GM12878 (cell line): ENCODE data around the gene C16orf78. TPM values are rescaled to one million over a fixed set of nuclear protein-coding genes. Genes with fewer than 3 reads are reported as not detected.

Source experiments
- ATAC-seq: fragments of 200-7000 bp; cut with Tn5 transposase; 3 replicates; pipeline ENCODE4 v1.9.1; 2020; ENCODE audit warnings: mild to moderate bottlenecking, moderate library complexity
- BruUV-seq: library from RNA; stranded (reverse); fragments of 400-500 nt; replicated peaks from 2 replicates; lab custom pipeline; 2021; lab: Mats Ljungman, UMichigan
- CTCF ChIA-PET: fragments of 300-600 bp; sonication (Branson Sonifier 250); formaldehyde crosslinking; extraction: SDS; loops from one replicate; lab custom pipeline; 2021; ENCODE audit warnings: inconsistent platforms; lab: Yijun Ruan, JAX
- POLR2A ChIA-PET: fragments of 350-600 bp; formaldehyde crosslinking; extraction: SDS; loops from one replicate; lab custom pipeline; 2021; ENCODE audit warnings: inconsistent platforms; lab: Charles Lee
- RAD21 ChIA-PET: fragments of 300-600 bp; sonication (Branson Sonifier 250); formaldehyde crosslinking; loops from one replicate; lab custom pipeline; 2023; ENCODE audit warnings: antibody characterized with exemption; ENCODE audit not compliant: unreplicated experiment; lab: Charles Lee
- SMC1A ChIA-PET: fragments of 300-600 bp; sonication (Branson Sonifier 250); formaldehyde crosslinking; loops from one replicate; lab custom pipeline; 2023; ENCODE audit not compliant: unreplicated experiment, uncharacterized antibody; lab: Charles Lee
- DNase-seq: peaks from one replicate; pipeline ENCODE4 v3.0.0-alpha.2; 2011; ENCODE audit warnings: low read depth, low spot score
- FAIRE-seq: peaks from 3 replicates; lab custom pipeline; 2011; peaks lifted over from hg19 to GRCh38; lab: Jason Lieb, UNC
- H2AFZ ChIP-seq: 2 replicates; pipeline ENCODE4 v1.6.0; 2011; ENCODE audit warnings: low read depth, low read length, control low read depth; ENCODE audit not compliant: control insufficient read depth
- H3K27ac ChIP-seq: 2 replicates; pipeline ENCODE4 v1.5.1; 2011; ENCODE audit warnings: control low read depth; ENCODE audit not compliant: control insufficient read depth, insufficient read depth
- H3K27me3 ChIP-seq, 2 experiments: replicated peaks in 1 of 2; 2 replicates each; pipeline versions ENCODE4 v1.6.0 to v1.6.1; 2011; ENCODE audit warnings: low read length in 1 of 2; ENCODE audit not compliant: control insufficient read depth in 2 of 2, insufficient read depth in 2 of 2
- H3K36me3 ChIP-seq, 2 experiments: 2 replicates each; pipeline ENCODE4 v1.5.1; 2011; ENCODE audit warnings: low read length in 1 of 2; ENCODE audit not compliant: control insufficient read depth in 2 of 2, insufficient read depth in 2 of 2
- H3K4me1 ChIP-seq: 2 replicates; pipeline ENCODE4 v1.6.1; 2011; ENCODE audit warnings: mild to moderate bottlenecking, low read length, moderate library complexity, mixed read lengths; ENCODE audit not compliant: control insufficient read depth, insufficient read depth
- H3K4me2 ChIP-seq: 2 replicates; pipeline ENCODE4 v1.6.0; 2011; ENCODE audit warnings: control low read depth; ENCODE audit not compliant: control insufficient read depth, insufficient read depth
- H3K4me3 ChIP-seq: fragments of 200-600 bp; sonication (generic); 2 replicates; pipeline ENCODE4 v1.5.1; 2016
- H3K79me2 ChIP-seq: 2 replicates; pipeline ENCODE4 v1.6.0; 2011; ENCODE audit warnings: low read length; ENCODE audit not compliant: control insufficient read depth, insufficient read depth
- H3K9ac ChIP-seq: 2 replicates; pipeline ENCODE4 v1.8.0; 2011; ENCODE audit warnings: low read length, control low read depth, mixed read lengths; ENCODE audit not compliant: control insufficient read depth, insufficient read depth
- H3K9me3 ChIP-seq: replicated peaks from 3 replicates; pipeline ENCODE4 v1.5.1; 2011; ENCODE audit warnings: mild to moderate bottlenecking, low read length; ENCODE audit not compliant: control insufficient read depth, insufficient read depth
- H4K20me1 ChIP-seq: 2 replicates; pipeline ENCODE4 v1.6.0; 2011; ENCODE audit not compliant: control insufficient read depth, insufficient read depth
- MAX ChIP-seq: IDR thresholded peaks from 2 replicates; pipeline ENCODE4 v1.6.1; 2012; ENCODE audit warnings: low read depth, low read length, improper control_type of control experiment
- MYC ChIP-seq: IDR thresholded peaks from 2 replicates; pipeline ENCODE4 v1.6.1; 2011; ENCODE audit warnings: mild to moderate bottlenecking, low read length, moderate library complexity, inconsistent platforms; ENCODE audit not compliant: insufficient read depth, insufficient replicate concordance, insufficient read length, severe bottlenecking
- NR2F1 ChIP-seq: fragments of 450-650 bp; conservative IDR thresholded peaks from 2 replicates; pipeline ENCODE4 v1.6.1; 2017; ENCODE audit warnings: mild to moderate bottlenecking
- POLR2AphosphoS2 ChIP-seq: IDR thresholded peaks from 2 replicates; pipeline ENCODE4 v1.6.1; 2011; ENCODE audit warnings: low read depth, mild to moderate bottlenecking, low read length, improper control_type of control experiment, moderate library complexity
- RAD21 ChIP-seq: IDR thresholded peaks from 2 replicates; pipeline ENCODE4 v1.6.1; 2011; ENCODE audit warnings: mild to moderate bottlenecking, low read depth, low read length, moderate library complexity; ENCODE audit not compliant: insufficient read depth
- RELA ChIP-seq: fragments of 450-650 bp; IDR thresholded peaks from 2 replicates; pipeline ENCODE4 v1.8.0; 2014; ENCODE audit warnings: borderline replicate concordance; ENCODE audit not compliant: partially characterized antibody
- REST ChIP-seq: IDR thresholded peaks from 2 replicates; pipeline ENCODE4 v1.6.1; 2012; ENCODE audit warnings: mild to moderate bottlenecking, low read depth, low read length
- TCF3 ChIP-seq: IDR thresholded peaks from 2 replicates; pipeline ENCODE4 v1.6.1; 2012; ENCODE audit warnings: low read depth, mild to moderate bottlenecking, low read length, borderline replicate concordance; ENCODE audit not compliant: insufficient read depth
- WGBS: methylation state at CpG from one replicate; pipeline ENCODE4 v1.1.6; 2016; ENCODE audit warnings: low lambda C conversion rate; ENCODE audit not compliant: insufficient replicate concordance, insufficient coverage; ENCODE audit errors: missing lambda C conversion rate; 5-methylcytosine and 5-hydroxymethylcytosine counted together
- in situ Hi-C: fragments of 300-500 bp; cut with MboI; formaldehyde crosslinking; loops from 9 replicates; pipeline ENCODE4 v1.14.3; 2018; ENCODE audit warnings: mixed read lengths
- intact Hi-C: fragments of 100-400 bp; cut with micrococcal nuclease; formaldehyde crosslinking; loops from one replicate; pipeline ENCODE4 v1.14.2; 2022; ENCODE audit not compliant: unreplicated experiment
- polyA plus RNA-seq, 11 experiments: library from polyadenylated mRNA; depleted of rRNA in 4 of 11; unstranded in 6 of 11; stranded (reverse) in 5 of 11; fragments of >200 nt; fragmentation: Nextera tagmentation in 4 of 11; fragmentation: Illumina TruSeq in 1 of 11; extraction: Ambion mirVana in 4 of 11; extraction: Trizol in 1 of 11; gene quantifications; 1 replicate in 1 of 11; 2 replicates in 10 of 11; pipeline versions ENCODE4 v1.2.1 to v1.2.3, GENCODE V29; 2011 to 2016; ENCODE audit warnings: inconsistent platforms in 2 of 11, missing spikeins in 2 of 11, low read depth in 1 of 11
- total RNA-seq, 4 experiments: library from RNA; depleted of rRNA in 3 of 4; stranded (reverse); fragments of >200 nt in 3 of 4; fragmentation: Illumina TruSeq in 1 of 4; extraction: Trizol in 1 of 4; gene quantifications; 2 replicates each; pipeline versions ENCODE4 v1.2.1 to v1.2.3, GENCODE V29; 2013 to 2021

The C16orf78 gene
- total and polyA plus RNA-seq, 10 of the 15 experiments (the other 5 are each of a cell fraction or from before 2014, with no cell fraction given), result not detected

GRCh38 chr16:49410226-49410625 lies 36.6 kb downstream of the C16orf78 start:
- no peak for ATAC-seq
- RAD21 ChIA-PET, result no interaction called here
- FAIRE-seq, result no peak
- 61% methylated on average over 3 of the region's 3 CpGs for WGBS
- Histone ChIP-seq H4K20me1 (no peaks in the 10 kb centered on the region), H3K36me3 (no peaks in the 10 kb centered on the region), H3K27me3 (no peaks in the 10 kb centered on the region; a peak in 1 of 4 replicates), H3K4me2 (no peak overlapping the region), H2AFZ (no peak overlapping the region), H3K27ac (no peak overlapping the region), H3K4me1 (peaks cover 4% of the 10 kb centered on the region; the same call in 1 of the 2 replicates), H3K79me2 (no peaks in the 10 kb centered on the region), H3K9ac (no peak overlapping the region), H3K9me3 (no peaks in the 10 kb centered on the region), H3K4me3 (no peak overlapping the region)
- POLR2A ChIA-PET, result no interaction called here
- SMC1A ChIA-PET, result no interaction called here
- in situ Hi-C loops (loop anchor here (10.0 kb wide), 1 partner anchor 185 kb away; no protein-coding TSS in a partner anchor), intact Hi-C loops (no loop called here)
- no TSS peak for BruUV-seq
- CTCF ChIA-PET, result interaction anchor here (1.8 kb wide), 1 partner anchor 182 kb away, joined by 10 read pairs; no protein-coding TSS in a partner anchor
- no peak for DNase-seq
- no peak for TF ChIP-seq RELA
- TF ChIP-seq MAX, result no peak
- no peak for TF ChIP-seq REST
- no peak for TF ChIP-seq POLR2AphosphoS2
- no peak for TF ChIP-seq TCF3
- no peak for TF ChIP-seq MYC
- TF ChIP-seq NR2F1, result no peak
- no peak for TF ChIP-seq RAD21
